GM18498 (cell line): ENCODE data around the gene CPT1C.
"Not testable (repeated sequence)": the region's sequence is repeated elsewhere in the genome, so short reads cannot be mapped to it uniquely, and the experiment has no call there.

Experiments used
- ATAC-seq: cut with Tn5 transposase; IDR thresholded peaks from one replicate; pipeline ENCODE4 v1.9.1; 2021; ENCODE audit warnings: mild to moderate bottlenecking, moderate library complexity; ENCODE audit not compliant: unreplicated experiment

Gene CPT1C

GRCh38 chr19:49699364-49699763 is 8.4 kb downstream of the CPT1C start:
- no peak for ATAC-seq

DNA sequence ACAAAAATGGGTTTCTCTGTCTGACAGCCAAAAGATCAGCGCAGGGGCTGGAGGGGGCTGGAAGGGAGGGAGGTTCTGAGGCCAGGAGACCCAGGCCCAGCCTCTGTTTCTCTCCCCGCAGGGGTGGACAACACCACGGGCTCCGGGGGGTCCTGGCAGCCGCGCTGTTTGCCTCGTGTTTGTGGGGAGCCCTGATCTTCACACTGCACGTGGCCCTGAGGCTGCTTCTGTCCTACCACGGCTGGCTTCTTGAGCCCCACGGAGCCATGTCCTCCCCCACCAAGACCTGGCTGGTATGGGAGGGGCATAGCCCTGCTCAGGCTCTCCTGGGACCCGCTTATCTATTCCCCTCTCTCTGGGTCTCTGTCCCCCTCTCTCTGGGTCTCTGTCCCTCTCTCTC is 9.6 kb downstream of the CPT1C start:
- no peak for ATAC-seq

GRCh38 chr19:49701271-49701786 is 10.4 kb downstream of the CPT1C start:
- ATAC-seq = no peak

- no peak for ATAC-seq
Observed at GRCh38 chr19:49704888-49705642, 14.1 kb downstream of the CPT1C start.

DNA sequence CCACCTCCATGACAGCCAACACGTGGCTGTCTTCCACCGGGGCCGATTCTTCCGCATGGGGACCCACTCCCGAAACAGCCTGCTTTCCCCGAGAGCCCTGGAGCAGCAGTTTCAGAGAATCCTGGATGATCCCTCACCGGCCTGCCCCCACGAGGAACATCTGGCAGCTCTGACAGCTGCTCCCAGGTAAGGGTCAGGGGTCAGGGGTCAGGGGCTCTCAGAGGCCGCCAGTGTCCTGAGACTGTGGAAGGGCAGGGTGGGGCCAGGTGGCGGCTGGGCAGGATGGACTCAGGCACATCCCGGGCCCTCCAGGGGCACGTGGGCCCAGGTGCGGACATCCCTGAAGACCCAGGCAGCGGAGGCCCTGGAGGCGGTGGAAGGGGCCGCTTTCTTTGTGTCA is 15.0 kb downstream of the CPT1C start:
- ATAC-seq = no peak

- ATAC-seq = no peak
Observed at GRCh38 chr19:49710372-49710951, 19.5 kb downstream of the CPT1C start.

- ATAC-seq = no peak
Observed at GRCh38 chr19:49712397-49712859, 21.5 kb downstream of the CPT1C start.

DNA sequence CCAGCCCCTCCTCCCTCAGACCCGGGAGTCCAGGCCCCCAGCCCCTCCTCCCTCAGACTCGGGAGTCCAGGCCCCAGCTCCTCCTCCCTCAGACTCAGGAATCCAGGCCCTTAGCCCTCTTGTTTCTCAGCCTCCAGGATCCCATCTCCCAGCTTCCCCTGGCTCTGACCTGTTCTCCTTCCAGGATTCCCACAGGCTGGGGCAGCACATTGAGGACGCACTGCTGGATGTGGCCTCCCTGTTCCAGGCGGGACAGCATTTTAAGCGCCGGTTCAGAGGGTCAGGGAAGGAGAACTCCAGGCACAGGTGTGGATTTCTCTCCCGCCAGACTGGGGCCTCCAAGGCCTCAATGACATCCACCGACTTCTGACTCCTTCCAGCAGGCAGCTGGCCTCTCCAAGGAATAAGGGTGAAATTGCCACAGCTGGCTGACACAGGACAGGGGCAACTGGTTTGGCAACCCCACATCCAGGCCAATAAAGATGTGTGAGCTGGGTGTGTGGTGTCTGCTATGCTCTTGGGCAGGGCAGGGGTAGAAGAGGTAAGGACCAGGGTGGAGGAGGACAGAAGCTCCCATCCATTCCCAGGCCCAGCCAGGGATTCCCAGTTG is 22.4 kb downstream of the CPT1C start:
- ATAC-seq = no peak

GRCh38 chr19:49716154-49716553 is 25.2 kb downstream of the CPT1C start:
- no peak for ATAC-seq

DNA sequence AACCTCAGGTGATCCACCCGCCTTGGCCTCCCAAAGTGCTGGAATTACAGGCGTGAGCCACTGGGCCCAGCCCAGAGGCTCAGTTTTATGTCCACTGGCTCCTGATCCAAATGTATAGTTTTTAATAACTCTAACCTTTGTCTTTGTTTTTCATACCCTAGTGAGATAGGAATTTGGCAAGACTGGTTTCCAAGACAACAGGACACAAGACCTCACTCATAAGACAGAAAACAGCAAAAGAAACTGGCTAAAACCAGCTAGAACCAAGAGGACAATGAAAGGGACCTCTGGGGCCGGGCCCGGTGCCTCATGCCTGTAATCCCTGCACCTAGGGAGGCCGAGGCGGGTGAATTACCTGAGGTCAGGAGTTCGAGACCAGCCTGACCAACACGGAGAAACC is 27.6 kb downstream of the CPT1C start:
- ATAC-seq = no peak

GRCh38 chr19:49718991-49719390 is 28.1 kb downstream of the CPT1C start:
- no peak for ATAC-seq

DNA sequence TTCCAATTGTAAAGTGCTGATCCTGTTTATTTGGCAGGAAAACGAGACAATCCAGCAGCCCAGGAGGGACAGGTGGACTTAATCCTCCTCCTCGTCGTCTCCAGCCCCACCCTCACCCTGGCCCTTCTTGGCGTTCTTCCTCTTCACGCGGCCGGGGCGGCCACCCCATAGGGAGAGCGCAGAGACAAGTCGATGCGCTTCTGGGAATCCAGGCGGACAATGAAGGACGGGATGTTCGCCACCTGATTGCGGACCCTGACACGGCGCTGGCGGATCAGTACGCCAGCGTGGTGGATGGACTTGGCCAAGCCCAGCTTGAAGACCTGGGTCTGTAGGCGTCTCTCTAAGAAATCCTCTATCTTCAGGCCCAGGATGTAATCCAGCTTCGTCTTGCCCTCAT is 28.5 kb downstream of the CPT1C start:
- ATAC-seq = not testable (repeated sequence)

DNA sequence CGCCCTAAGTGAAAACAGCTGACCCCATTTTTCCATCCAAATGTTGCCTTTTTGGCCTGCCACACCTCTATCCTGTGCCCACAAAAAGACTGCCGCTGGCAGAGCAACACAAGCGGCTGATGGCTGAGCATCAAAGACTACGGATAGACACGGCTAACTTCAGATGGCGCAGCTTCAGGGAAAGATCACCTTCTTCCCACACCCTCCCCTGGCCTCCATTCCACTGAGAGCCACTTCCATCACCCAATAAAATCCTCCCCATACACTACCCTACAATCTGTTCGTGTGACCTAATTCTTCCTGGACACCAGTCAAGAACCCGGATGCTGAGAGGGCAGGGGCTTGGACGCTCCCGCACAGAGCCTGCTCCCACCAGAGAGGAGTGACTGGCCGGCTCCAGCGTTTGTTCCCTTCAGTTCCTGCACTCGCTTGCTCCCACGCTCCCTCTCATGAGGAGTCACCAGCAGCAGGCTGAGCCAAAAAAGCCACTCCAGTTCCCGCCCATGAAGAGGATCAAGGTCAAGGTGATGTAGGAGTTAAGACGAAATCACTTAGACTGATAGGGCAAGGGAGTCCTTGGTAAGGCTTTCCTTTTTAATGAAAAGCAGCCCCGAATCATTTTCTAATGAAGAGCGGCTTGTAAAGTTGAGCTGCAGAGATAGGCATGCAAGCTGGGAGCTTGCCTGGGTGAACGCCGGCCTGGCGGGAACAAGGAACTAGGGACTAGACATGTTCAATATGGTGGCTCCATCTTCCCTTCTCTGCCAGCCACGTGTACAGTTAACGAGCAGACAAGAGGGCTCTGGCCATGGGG is 36.5 kb downstream of the CPT1C start:
- ATAC-seq = no peak

- ATAC-seq = no peak
Observed at GRCh38 chr19:49730166-49730565, 39.2 kb downstream of the CPT1C start.

DNA sequence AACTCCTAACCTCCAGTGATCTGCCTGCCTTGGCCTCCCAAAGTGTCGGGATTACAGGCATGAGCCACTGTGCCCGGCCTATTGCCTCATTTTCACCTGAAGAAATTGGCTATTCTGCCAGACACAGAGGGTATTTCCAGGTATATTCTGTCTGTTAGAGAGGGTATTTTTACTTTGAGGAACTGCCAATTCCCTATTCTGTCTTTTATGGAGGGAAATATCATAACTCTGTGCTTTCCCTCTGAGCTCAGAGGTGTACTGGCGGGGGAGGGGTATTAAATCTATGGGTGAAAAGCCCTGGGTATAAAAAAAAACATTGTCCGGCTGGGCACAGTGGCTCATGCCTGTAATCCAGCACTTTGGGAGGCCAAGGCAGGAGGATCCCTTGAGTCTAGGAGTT is 47.4 kb downstream of the CPT1C start:
- ATAC-seq = no peak

DNA sequence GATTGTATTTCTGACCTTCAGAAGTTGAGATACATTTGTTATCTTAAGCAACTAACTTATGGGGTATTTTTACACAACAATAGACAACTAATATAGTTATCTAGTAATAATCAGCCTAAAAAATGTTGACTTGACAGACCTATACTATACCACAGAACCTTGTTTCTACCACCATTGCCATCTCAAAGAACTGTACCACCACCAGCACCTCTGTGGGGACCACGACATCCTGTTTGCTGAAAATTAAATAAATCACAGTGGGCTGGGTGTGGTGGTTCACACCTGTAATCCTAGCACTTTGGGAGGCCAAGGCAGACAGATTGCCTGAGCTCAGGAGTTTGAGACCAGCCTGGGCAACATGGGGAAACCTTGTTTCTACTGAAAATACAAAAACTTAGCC is 48.2 kb downstream of the CPT1C start:
- ATAC-seq = no peak

- no peak for ATAC-seq
Observed at GRCh38 chr19:49739933-49740332, 49.0 kb downstream of the CPT1C start.

DNA sequence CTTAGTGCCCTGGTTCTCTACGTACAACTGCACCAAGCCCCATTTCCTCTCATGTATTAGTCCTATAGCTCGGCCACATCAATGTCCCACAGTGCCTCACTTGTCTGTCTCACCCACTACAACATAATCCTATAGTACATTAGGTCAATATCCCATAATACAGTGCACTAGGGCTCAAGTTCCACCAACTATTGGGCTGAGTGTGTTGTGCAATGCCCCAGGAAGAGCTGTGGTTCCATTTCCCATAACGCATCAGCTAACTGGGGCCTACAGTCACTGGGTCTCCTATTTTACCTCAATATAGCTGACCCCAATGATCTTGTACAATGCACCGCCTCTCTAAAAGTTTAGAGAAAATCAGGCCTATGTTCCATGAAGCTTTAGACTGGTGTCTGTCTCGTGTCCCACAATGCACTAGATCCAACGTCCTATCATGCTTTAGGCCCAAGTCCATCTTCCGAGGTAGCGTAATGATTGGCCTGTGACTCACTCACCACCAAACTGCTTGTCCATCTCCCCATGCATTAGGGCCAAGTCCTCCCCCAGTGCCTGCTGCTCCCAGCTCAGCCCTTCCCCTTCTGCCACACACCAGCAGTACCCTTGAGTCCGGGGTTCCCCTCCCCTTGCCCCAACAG is 50.4 kb downstream of the CPT1C start:
- no peak for ATAC-seq

- ATAC-seq = no peak
Observed at GRCh38 chr19:49744946-49745381, 54.0 kb downstream of the CPT1C start.

GRCh38 chr19:49746206-49746958 is 55.5 kb downstream of the CPT1C start:
- no peak for ATAC-seq
